MCF 10A (cell line): ENCODE measurements around the gene ADGRD2. TPM values are rescaled to one million over a fixed set of nuclear protein-coding genes. Genes with fewer than 3 reads are reported as not detected.
A peak's percentile ranks its signal among the peaks of the same experiment; 100 is the strongest.

ENCODE experiments used
- Bru-seq: library from RNA; stranded (reverse); fragments of 400-500 nt; gene quantifications from one replicate; lab custom pipeline; 2021; lab: Mats Ljungman, UMichigan
- BruChase-seq, 2 experiments: library from RNA; stranded (reverse); fragments of 400-500 nt; gene quantifications; one replicate each; lab custom pipeline; 2021; lab: Mats Ljungman, UMichigan
- BruUV-seq: library from RNA; stranded (reverse); fragments of 400-500 nt; replicated peaks from 2 replicates; lab custom pipeline; 2021; lab: Mats Ljungman, UMichigan
- CTCF ChIA-PET: fragments of 300-600 bp; sonication (Branson Sonifier 250); formaldehyde crosslinking; extraction: SDS; loops from one replicate; lab custom pipeline; 2021; ENCODE audit warnings: antibody characterized with exemption, inconsistent platforms; lab: Yijun Ruan, JAX
- POLR2A ChIA-PET: fragments of 300-600, 350-650 bp; sonication (Branson Sonifier 250); formaldehyde crosslinking; extraction: SDS; loops from one replicate; lab custom pipeline; 2020; ENCODE audit warnings: antibody characterized with exemption, inconsistent platforms; lab: Yijun Ruan, JAX
- DNase-seq: peaks from one replicate; pipeline ENCODE4 v3.0.0-alpha.2; 2018; ENCODE audit not compliant: unreplicated experiment
- H3K27ac Mint-ChIP-seq: one replicate; pipeline ENCODE4 v1.8.0; 2022; ENCODE audit warnings: mild to moderate bottlenecking, low read depth, mixed read lengths; ENCODE audit not compliant: unreplicated experiment
- H3K27me3 Mint-ChIP-seq: one replicate; pipeline ENCODE4 v1.8.0; 2022; ENCODE audit warnings: mixed read lengths; ENCODE audit not compliant: insufficient read depth, unreplicated experiment
- H3K36me3 Mint-ChIP-seq: one replicate; pipeline ENCODE4 v1.8.0; 2022; ENCODE audit warnings: mild to moderate bottlenecking, moderate library complexity, mixed read lengths; ENCODE audit not compliant: insufficient read depth, unreplicated experiment
- H3K4me1 Mint-ChIP-seq: one replicate; pipeline ENCODE4 v1.8.0; 2022; ENCODE audit warnings: mixed read lengths; ENCODE audit not compliant: insufficient read depth, unreplicated experiment
- H3K4me3 Mint-ChIP-seq: one replicate; pipeline ENCODE4 v1.8.0; 2022; ENCODE audit warnings: mild to moderate bottlenecking, moderate library complexity, mixed read lengths; ENCODE audit not compliant: unreplicated experiment
- H3K9me3 Mint-ChIP-seq: one replicate; pipeline ENCODE4 v1.8.0; 2022; ENCODE audit warnings: mixed read lengths; ENCODE audit not compliant: unreplicated experiment
- CTCF ChIP-seq: fragments of 200-600 bp; IDR thresholded peaks from one replicate; pipeline ENCODE4 v1.8.0; 2022; ENCODE audit warnings: antibody characterized with exemption, mild to moderate bottlenecking; ENCODE audit not compliant: unreplicated experiment
- intact Hi-C: fragments of 100-400 bp; cut with micrococcal nuclease; formaldehyde crosslinking; loops from 2 replicates; pipeline ENCODE4 v1.14.1; 2022
- long read RNA-seq: library from polyadenylated mRNA; stranded (forward); transcript quantifications from one replicate; pipeline ENCODE4 v2.0.0, GENCODE V29; 2022
- total RNA-seq: library from RNA; stranded (reverse); gene quantifications from 2 replicates; pipeline ENCODE4 v1.2.3, GENCODE V29; 2022

ADGRD2 gene
- total RNA-seq (not detected in 2 replicates), Bru-seq, nascent RNA (not detected), BruChase-seq, experiment 1, labeled RNA remaining after a 6-hour chase (not detected), BruChase-seq, experiment 2, labeled RNA remaining after a 2-hour chase (not detected)
- long read RNA-seq = 0 reads

GRCh38 chr9:124450241-124450924 lies at the start of gene ADGRD2:
TSS of gene ADGRD2 (plus strand) at chr9:124450451. CDS start at chr9:124451667, 1,216 bp downstream.
- H3K4me3 Mint-ChIP-seq = no peak within 1 kb of the TSS
- DNase-seq = no peak
- H3K9me3 Mint-ChIP-seq = no peaks in the 10 kb centered on the region
- POLR2A ChIA-PET = no interaction called here
- TF ChIP-seq CTCF = no peak
- intact Hi-C loops = no loop called here
- no TSS peak for BruUV-seq
- CTCF ChIA-PET = interaction anchor here (0.6 kb wide), 1 partner anchor 167 kb away, joined by 4 read pairs; no protein-coding TSS in a partner anchor
- no peak within 1 kb of the TSS for H3K27ac Mint-ChIP-seq
- no peaks in the 10 kb centered on the region for H3K27me3 Mint-ChIP-seq
- peaks cover 5% of the 10 kb centered on the region for H3K4me1 Mint-ChIP-seq
- H3K36me3 Mint-ChIP-seq = no peaks in the 10 kb centered on the region

- no peak for DNase-seq
- Mint-ChIP-seq H3K4me1 (peaks cover 20% of the 10 kb centered on the region), H3K27ac (no peak overlapping the region), H3K27me3 (no peaks in the 10 kb centered on the region), H3K9me3 (no peaks in the 10 kb centered on the region), H3K36me3 (peaks cover 74% of the 10 kb centered on the region), H3K4me3 (no peak overlapping the region)
- intact Hi-C loops = no loop called here
- no TSS peak for BruUV-seq
- ChIA-PET POLR2A (interaction anchor here (0.6 to 1.4 kb wide), 2 partner anchors 9 to 189 kb away, joined by 3 to 4 read pairs; no protein-coding TSS in a partner anchor), CTCF (interaction anchor here (0.6 to 1.5 kb wide), 3 partner anchors 10 to 16 kb away, joined by 3 to 5 read pairs (median 3); no protein-coding TSS in a partner anchor)
- no peak for TF ChIP-seq CTCF
Observed at GRCh38 chr9:124403246-124403645, 47.0 kb upstream of the ADGRD2 start.

GRCh38 chr9:124409410-124409809 lies 40.8 kb upstream of the ADGRD2 start:
- no peak for DNase-seq
- ChIA-PET POLR2A (interaction anchor here (0.9 kb wide), 1 partner anchor 9 kb away, joined by 4 read pairs; no protein-coding TSS in a partner anchor), CTCF (interaction anchor here (0.5 to 17.1 kb wide), 6 partner anchors 12 to 142 kb away, joined by 3 to 247 read pairs (median 6); no protein-coding TSS in a partner anchor)
- Mint-ChIP-seq H3K36me3 (peaks cover 71% of the 10 kb centered on the region), H3K9me3 (no peaks in the 10 kb centered on the region), H3K4me1 (peaks cover 17% of the 10 kb centered on the region), H3K27me3 (no peaks in the 10 kb centered on the region), H3K4me3 (no peak overlapping the region), H3K27ac (no peak overlapping the region)
- no peak for TF ChIP-seq CTCF
- no TSS peak for BruUV-seq
- intact Hi-C loops = no loop called here

GRCh38 chr9:124410321-124410913 lies 39.8 kb upstream of the ADGRD2 start:
- Mint-ChIP-seq H3K4me1 (peaks cover 18% of the 10 kb centered on the region), H3K36me3 (peaks cover 72% of the 10 kb centered on the region), H3K9me3 (no peaks in the 10 kb centered on the region), H3K27ac (no peak overlapping the region), H3K4me3 (no peak overlapping the region), H3K27me3 (no peaks in the 10 kb centered on the region)
- POLR2A ChIA-PET = interaction anchor here (0.5 to 2.7 kb wide), 4 partner anchors 8 to 467 kb away, joined by 3 to 11 read pairs (median 4); no protein-coding TSS in a partner anchor
- peak; percentile 25 for TF ChIP-seq CTCF
- DNase-seq = no peak
- intact Hi-C loops = no loop called here
- CTCF ChIA-PET = interaction anchor here (0.7 to 17.1 kb wide), 12 partner anchors 10 to 305 kb away, joined by 3 to 247 read pairs (median 4); no protein-coding TSS in a partner anchor
- no TSS peak for BruUV-seq
